ENCODE data around the gene VCP.
A peak's percentile ranks its signal among the peaks of the same experiment; 100 is the strongest.

Gene VCP

DNA sequence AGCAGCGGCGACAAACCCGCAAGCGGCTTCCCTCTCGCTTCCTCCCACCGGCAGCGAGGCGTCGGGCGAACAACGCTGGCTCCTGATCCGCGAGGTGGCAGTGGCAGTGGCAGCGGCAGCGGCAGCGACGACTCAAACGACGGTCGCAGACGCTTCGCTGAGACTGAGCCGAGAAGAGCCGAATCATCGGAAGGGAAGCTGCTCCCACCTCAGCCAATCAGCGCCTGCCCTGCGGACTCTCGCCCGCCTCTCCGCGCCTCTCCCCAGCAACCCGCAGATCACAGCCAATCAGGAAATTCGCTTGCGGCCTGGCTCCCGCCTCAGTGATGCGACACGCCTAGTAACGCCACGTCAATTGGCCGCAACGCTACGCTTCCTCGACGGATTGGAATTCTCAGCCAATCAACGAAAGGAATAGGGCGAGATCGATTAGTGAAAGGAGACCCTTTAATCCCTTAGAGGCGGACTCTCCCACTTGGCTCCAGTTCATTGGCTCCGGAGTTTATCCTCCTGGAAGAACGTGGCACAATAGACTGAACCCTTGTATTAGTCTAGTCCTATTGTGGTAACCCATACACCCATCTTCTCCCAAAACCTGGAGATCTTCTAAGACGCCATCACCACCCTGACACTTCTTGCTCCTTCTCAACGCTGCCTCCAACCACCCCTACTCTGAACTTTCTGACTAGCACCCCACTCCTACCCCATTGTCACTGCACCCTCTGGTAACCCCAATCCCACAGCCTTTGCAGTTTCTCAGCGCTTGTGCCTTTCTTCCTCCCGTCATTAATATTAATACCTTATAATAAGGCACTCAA is at the start of gene VCP:
VCP (minus strand) TSS at position 165 of the 818 bp plus-strand sequence. CDS start 272 bp downstream, outside the sequence.
- DNase-seq (ENCODE audit: extremely low read depth in 1 of 2, low read depth in 1 of 2) = peak; percentile 91 to 96

DNA sequence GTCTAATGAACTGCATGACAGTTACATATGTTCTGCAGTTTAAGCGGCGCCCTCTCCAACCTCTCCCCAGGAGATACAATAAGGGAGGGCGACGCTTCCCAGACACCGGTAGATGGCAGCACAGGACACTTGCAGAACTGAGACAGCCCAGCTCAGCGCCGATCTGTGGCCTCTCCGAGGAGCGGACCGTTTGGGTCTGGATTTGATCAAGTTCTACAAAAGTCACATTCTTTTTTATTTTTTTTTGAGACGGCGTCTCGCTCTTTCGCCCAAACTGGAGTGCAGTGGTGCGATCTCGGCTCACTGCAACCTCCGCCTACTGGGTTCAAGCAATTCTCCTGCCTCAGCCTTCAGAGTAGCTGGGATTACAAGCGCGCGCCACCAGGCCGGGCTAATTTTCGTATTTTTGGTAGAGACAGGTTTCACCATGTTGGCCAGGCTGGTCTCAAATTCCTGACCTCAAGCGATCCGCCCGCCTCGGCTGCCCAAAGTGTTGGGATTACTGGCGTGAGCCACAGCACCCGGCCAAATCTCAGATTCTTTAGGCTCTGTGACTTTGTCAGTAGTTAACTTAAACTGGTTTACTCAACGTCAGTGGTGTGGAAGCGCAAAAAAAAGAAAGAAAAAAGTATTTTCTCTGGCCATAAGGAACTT is 44.6 kb upstream of the VCP start:
- DNase-seq (ENCODE audit: extremely low read depth in 1 of 2, low read depth in 1 of 2) = peak; percentile 73 to 80

DNA sequence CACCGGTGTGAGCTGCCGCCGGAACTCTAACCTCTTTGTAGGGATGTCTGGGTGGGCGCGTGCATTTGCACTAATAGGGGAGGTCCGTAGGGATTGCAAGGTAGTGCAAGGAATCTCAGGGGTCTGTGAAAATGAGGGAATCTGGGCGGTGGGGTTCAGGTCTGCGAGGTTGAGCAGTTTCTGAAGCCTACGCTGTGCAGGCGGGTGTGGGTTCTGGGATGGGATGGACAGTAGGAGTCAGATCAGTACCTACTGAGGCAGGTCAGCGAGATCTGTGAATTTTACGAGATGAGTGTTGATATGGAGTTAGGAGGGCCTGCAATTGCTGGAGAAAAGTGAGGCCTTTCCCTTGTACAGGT is 44.1 kb upstream of the VCP start:
- DNase-seq (ENCODE audit: extremely low read depth in 1 of 2, low read depth in 1 of 2) = no peak

DNA sequence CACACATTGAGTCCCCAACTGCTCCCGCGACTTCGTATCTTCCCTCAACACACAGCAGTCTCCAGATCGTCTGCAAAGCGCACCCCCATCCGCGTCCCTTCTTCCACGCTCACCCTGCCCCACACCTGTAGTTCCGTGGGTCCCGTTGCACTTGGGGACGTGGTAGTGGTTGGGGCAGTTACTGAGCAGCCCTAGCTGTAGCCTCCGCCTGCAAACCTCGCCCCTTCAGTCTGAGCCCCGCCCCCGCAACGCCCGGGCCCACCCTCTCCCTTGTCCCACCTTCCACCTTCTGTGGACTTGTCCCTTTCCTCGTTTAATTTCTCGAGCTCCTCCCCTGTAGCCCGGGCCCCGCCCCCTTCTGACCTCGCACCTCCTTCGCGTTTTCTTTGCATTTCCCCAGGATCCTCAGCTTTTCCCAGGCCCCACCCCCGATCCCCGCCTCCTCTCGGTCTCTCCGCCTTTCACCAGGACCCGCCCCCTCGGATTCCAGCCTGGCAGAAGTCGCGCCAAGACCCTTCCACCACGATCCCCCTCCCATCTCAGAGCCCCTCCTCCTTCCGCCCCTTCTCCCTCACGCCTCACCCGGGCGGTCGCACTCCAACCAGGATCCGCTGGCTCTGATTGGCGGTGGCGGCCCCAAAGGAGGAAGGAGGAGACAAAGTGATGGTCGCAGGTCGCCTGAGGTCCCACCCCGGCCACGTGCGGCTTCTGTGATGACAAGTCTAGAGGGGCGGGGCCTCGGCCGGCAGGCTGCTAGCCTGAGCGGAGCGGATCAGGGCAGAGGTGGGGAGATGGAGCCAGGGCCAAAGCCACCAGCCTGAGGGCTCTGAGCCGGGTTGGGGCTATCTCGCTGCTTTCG is 43.5 kb upstream of the VCP start, which contains the start of gene ATOSB:
ATOSB (minus strand) TSS at position 183 of the 859 bp plus-strand sequence. CDS start 7,588 bp downstream, outside the sequence.
- DNase-seq (ENCODE audit: extremely low read depth in 1 of 2, low read depth in 1 of 2) = peak; percentile 74 to 88

DNA sequence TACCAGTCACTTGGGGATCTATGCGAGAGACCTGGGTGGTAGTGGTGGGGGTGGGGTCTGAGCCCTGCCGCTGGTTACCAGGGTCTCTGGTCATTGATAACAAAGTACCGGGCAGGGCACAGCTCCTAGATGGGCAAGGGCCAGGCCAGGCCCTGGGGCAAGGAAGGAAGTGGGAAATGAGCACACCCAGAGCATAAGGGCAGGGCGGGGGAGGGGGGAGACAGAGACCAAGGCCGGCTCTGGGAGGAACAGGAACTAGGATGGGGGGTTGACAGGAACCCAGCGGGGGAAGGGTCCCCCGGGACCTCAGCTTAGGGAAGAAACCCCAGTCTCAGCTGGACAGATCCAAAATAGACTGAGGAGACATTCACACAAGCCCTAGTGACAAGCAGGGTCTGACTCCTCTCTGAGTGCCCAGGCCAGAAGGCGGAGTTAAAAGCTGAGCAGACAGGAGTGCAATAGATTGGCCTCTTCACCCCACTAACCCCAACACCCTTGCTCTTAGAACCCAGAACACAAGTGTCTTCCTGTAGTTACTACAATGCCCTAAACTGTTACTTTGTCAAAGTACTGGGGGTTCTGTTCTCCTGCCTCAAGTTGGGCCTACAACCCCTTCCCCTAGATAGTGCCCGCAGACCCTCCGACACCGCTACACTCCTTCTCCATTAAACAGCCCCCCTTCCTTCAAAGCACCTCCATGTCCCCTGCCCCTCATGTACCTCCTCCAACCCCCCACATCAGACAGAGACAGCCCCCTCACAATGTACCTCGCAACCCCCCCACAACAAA is 42.6 kb upstream of the VCP start:
- no peak for DNase-seq (ENCODE audit: extremely low read depth in 1 of 2, low read depth in 1 of 2)

DNA sequence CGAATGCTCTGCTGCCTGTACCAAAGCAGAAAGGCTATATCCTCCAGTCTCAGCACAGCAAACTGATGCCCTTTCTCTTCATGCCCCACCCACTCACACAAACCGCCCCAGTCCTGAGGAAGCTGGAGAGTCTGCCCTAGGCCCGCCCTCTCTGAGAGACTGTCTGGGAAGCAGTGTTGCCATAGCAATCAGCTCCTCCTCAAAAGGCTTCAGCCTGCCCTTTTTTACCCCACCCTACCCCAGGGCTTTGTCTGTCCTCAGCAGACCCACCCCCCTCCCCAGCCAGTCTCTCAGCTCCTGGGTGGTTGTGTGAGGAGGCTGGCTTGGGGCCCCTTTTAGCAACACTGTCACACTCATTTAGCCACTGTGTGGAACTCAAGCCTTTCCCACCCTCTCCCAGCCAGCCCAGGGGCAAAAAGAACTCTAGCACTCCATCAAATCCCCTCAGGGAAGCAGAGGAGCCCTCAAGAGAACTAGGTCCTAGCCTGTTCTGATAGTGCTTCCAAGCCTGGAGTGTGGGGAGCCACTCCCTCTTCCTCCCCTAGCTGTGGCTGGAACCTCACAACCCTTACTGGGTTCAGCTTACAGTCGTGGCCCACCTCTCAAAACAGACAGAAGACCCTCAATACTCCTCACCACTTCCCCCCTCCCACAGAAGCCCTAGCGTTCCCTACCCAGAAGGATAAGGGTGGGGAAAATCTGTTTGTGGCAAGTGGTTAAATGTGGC is 41.9 kb upstream of the VCP start:
- DNase-seq (ENCODE audit: extremely low read depth in 1 of 2, low read depth in 1 of 2) = peak; percentile 33 to 45

DNA sequence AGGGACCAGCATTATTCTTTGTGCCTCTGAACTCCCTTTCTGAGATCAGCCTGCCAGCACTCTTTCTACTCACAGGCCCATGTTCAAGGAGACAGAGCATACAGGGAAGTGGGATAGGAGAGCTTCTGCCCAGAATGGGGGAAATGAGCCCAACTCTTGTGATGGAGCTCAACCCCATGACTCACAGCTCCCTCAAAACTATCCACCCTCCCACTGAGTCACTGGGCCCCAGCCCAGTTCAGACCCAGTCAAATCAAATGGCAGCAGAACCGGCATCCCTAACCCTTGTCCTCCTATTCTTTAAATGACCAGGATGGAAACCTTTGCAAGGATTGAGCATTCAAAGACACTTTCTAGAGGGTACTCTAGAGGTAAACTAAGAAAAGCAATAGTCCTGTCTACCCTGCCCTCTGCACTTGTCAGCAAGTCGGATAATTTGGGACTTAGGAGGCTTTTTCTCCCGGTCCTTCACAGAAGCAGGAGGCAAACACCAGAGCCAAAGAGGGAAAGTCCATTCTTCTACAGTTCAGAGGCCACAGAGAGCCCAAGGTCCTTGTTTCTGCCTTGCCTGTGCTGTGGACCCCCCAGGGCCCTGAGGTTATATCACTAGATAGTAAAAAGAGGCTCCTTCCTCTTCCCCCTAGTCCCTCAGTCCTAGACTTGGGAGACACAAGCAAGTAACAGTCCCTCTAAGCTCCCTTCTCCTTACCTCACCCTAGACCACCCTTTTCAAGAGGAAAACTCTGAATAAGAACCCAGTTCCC is 40.0 kb upstream of the VCP start:
- no peak for DNase-seq (ENCODE audit: extremely low read depth in 1 of 2, low read depth in 1 of 2)

DNA sequence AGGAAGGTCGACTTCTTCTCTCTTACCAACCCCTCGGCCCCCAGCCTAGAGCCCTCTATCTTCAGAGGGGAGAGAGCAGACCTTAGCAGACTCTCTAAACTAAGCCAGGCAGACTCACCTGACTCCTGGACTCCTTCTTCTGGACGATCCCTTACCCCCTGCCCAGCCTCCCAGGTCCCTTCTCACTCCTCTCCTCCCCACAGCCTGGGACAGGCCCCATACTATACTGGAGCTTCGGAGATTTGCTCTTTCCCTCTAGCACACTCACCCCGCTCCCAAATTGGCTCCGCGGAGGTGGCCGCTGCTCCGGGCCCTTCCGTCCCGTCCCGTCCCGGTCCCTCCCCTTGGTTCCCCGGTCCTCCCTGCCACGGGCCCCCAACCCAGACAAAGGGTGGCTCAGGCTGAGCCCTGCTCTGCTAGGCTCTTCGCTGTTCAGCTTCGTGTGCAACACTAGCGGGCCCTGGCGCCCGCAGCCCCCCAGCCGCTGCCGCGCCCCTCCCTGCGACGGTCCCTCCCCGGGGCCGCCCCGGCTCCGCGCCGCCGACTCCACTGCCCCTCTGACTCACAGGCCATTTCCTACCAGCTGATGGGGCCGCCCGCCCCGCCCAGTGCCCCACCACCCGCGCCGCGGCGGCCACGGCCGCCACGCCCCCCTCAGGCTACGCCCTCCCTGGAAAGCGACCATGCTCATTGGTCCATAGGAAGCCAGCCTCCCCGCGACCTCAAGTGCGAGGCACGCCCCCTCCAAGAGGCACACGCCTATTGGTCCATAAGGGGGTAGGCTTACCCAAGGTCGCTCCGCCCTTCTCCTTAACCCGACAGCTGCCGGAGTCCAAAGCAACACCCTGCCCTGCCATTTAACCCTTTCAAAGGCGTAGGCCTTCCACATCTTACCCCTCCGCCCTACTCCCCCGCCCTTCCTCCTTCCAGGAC is 38.8 kb upstream of the VCP start:
- DNase-seq (ENCODE audit: extremely low read depth in 1 of 2, low read depth in 1 of 2) = peak; percentile 91 to 93

DNA sequence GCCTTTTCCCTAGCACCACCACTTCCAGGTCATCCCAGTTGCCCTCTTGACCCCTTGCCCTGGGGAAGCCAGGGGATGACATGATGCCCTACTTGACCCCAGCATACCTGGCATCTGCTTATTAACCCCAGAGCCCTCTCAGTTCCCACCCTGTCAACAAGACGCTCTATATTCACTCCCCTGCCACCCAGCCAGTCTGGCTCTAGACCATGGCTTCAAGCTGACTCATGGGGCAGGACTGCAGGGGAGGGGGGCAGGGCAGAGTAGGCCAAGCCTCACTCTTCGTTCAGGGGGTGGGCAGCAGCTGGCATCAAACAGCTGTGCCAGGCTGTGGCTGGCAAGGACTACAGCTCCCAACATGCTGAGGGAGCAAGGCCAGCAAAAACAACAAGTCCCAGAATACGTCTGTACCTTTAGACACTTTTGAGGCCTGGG is 37.9 kb upstream of the VCP start:
- DNase-seq (ENCODE audit: extremely low read depth in 1 of 2, low read depth in 1 of 2) = no peak

DNA sequence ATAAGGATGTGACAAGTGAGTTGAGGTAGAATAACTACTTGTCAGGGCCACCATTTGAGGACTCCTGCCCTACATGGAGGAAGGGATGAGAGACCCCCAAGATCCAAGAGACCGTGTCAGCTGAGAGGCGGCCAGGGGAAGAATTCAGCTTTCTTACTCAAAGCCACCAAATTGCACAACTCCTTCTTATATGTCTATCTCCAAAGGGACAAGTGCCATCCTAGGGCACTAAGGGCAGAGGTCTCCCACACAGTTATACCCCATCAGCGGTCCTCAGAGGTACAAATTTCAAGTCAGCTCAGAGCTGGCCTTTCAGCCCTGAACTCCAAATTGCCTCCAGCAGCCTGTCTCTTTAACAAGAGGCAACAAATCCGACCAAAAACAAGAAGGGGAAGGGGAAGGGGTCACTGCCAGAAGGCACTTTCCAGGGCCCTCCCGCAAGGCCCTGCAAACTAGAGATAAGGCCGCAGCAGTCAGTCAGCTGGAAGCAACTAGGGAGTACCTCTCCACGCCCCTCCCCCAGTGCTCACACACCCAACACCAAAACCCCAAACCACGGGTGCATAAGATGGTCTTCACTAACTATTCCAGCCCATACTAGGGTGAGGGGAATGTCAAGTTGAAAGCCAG is 36.6 kb upstream of the VCP start:
- DNase-seq (ENCODE audit: extremely low read depth in 1 of 2, low read depth in 1 of 2) = no peak

DNA sequence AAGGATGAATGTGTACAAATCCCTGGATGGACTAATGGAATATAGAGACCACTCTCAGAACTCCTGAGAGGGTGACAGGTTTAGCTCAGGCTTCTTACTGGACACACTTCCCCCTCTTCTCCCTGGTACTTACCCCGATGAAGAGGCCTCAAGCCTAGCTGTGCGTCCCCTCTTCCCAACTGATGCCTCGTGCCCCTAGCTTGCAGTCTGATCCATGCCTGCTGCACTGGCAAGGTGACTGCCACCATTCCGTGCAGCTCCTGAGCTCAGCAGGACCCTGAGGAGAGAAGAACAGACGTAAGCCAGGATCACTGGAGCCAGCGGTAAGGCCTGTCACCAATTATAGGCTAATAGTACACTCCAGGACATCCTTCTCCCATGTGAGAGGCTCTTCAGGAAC is 36.0 kb upstream of the VCP start:
- no peak for DNase-seq (ENCODE audit: extremely low read depth in 1 of 2, low read depth in 1 of 2)

DNA sequence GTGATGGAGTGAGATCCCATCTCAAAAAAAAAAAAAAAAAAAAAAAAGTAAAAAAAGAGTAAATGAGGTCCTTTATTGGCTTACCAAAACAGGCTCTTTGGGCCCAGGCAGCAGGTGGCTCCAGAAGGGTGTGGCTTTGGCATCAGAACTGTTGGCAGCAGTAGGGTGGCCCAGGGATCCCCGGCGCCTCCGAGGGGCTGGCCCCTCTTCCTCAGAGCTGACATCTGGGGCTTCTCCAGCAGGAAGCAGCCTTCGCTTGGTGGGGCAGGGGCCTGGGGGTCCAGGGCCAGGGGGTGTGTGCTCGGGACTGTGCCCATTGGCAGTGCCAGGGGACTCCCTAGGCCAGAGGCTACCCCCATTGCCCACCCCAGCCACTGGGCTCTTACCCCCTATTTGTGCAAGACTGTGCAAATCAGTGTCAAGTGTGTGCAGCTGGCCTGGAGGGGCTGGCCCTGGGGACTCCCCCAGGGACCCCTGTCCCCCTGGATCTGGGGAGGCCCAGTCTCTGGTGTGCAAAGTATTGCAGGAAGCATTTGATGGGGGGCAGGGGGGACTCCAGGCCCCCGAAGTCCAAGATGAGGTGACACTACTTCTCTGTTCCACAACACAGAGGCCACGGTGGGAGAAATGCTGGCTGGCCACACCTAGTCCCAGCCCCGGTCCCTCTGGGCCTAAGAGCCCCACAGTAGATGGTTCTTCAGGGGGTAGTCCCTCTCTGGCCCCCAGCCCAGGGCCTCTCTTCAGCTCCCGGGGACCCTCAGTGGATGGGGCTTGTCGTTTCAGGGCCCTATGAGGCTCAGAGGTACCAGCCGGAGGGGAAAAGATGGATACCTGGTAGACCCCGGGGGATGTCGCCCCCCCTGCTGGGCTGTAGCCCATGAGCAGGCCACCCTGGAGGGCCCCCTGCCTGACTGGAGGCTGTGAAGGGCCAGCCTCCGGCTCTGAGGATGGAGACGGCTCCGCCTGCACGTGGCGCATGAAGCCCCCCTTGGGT is 35.2 kb upstream of the VCP start:
- no peak for DNase-seq (ENCODE audit: extremely low read depth in 1 of 2, low read depth in 1 of 2)

DNA sequence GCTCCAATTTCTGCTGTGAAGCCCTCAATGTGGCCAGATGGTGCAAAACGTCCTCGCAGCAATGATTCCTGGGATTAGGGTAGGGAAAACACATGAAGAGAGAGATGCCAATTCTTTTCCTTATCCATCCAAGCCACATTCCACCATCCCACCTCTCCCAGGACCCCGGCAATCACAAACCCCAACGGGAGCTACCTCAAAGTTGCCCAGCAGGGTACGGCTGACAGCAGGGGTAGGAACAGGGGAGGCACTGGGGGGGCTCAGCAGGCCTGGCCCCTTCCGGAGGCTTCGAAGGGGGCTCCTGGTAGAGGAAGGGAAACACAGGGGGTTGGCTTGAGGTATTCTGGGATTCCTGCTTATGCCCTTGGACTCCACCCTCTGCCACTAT is 33.9 kb upstream of the VCP start:
- DNase-seq (ENCODE audit: extremely low read depth in 1 of 2, low read depth in 1 of 2) = no peak

DNA sequence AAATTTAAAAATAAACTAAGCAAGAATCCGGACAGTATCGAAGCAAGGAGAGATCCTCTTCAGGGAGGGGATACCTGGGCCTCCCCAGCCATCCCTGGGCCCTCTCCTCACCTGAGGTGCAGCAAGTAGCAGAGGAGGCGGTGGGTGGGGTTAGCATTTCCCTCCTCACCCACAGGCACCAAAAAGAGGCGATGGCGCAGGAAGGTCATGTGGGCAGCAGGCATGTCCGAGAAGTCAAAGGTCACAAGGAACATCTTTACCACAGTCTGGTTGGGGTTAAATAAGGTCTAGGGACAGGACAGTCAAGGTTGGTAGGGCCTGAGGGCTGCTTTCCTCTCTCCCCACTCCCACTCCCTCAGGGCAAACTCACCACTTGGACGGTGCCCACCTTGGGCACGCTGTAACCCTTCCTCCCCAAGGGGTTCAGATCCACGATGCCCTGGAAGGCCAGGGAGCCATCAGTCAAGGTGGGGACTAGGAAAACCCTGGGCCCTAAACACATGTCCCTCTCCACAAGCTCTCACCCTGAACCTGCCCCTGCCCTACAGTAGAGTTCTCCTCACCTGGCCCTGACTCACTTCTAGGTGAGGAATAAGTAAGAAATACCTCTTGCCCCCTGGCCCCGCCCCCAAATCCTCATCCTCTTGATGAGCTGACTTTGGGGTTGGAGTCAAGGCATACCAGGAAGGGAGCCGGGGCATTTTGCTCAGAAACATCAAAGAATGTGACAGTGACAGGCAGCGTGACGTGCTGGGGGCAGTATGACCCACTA is 33.3 kb upstream of the VCP start:
- DNase-seq (ENCODE audit: extremely low read depth in 1 of 2, low read depth in 1 of 2) = no peak

DNA sequence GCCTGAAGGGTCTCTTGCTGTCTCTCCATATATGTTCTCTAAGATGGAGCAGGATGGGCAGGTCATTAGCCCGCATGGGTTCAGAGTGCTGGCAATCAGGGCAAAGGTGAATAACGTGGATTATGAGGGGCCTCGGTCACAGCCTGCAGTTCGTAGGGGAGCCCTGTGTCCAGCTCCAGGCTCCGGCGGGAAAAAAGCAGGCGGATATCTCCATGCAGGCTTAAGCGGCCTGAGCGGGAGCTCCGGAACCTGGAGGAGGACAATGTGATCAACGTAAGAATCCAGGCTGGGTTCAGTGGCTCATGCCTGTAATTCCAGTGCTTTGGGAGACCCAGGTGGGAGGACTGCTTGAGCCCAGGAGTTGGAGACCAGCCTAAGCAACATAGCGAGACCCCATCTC is 32.7 kb upstream of the VCP start:
- no peak for DNase-seq (ENCODE audit: extremely low read depth in 1 of 2, low read depth in 1 of 2)

DNA sequence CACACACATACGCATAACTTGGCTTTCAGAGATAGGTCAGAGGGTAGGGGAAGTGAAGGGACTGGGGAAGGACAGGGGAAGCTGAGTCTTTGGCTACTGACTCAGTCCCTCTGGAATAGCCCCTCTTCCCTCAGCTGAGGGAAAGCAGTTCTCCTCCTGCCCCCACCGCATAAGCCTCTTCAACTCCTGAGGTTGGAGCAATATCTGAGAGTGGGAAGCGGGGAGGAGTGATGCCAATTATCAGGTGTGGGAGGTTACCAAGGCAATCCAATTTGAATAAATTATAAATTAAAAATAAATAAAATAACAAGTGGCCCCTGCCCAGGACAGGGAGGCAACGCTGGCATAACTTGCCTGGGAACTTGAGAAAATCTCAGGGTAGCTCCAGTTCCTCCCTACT is 32.2 kb upstream of the VCP start:
- DNase-seq (ENCODE audit: extremely low read depth in 1 of 2, low read depth in 1 of 2) = no peak
